Astrocyte (in vitro differentiated cells and primary cell): Measurements from ENCODE around the gene NABP2. TPM values are rescaled to one million over a fixed set of nuclear protein-coding genes. Genes with fewer than 3 reads are reported as not detected.

Source experiments
- DNase-seq: peaks from one replicate; pipeline ENCODE4 v3.0.0-alpha.2; 2010; ENCODE audit warnings: low read depth
- FAIRE-seq: peaks from 2 replicates; lab custom pipeline; 2011; peaks lifted over from hg19 to GRCh38; lab: Jason Lieb, UNC
- H2AFZ ChIP-seq: 2 replicates; pipeline ENCODE4 v1.6.0; 2012; ENCODE audit warnings: low read depth, low read length, inconsistent platforms
- H3K27ac ChIP-seq: 2 replicates; pipeline ENCODE4 v1.5.1; 2011; ENCODE audit warnings: low read depth, low read length, inconsistent platforms
- H3K27me3 ChIP-seq: 2 replicates; pipeline ENCODE4 v1.6.0; 2011; ENCODE audit warnings: low read length, inconsistent platforms; ENCODE audit not compliant: insufficient read depth
- H3K36me3 ChIP-seq: 2 replicates; pipeline ENCODE4 v1.5.1; 2011; ENCODE audit warnings: low read length, inconsistent platforms; ENCODE audit not compliant: insufficient read depth
- H3K4me1 ChIP-seq: 2 replicates; pipeline ENCODE4 v1.5.1; 2011; ENCODE audit warnings: low read length, inconsistent platforms; ENCODE audit not compliant: insufficient read depth
- H3K4me2 ChIP-seq: 2 replicates; pipeline ENCODE4 v1.6.0; 2012; ENCODE audit warnings: low read length, inconsistent platforms
- H3K4me3 ChIP-seq: 2 replicates; pipeline ENCODE4 v1.5.1; 2011; ENCODE audit warnings: low read depth, mild to moderate bottlenecking, low read length, inconsistent platforms; ENCODE audit not compliant: insufficient read depth
- H3K79me2 ChIP-seq: 2 replicates; pipeline ENCODE4 v1.6.0; 2012; ENCODE audit warnings: mild to moderate bottlenecking, low read length, inconsistent platforms; ENCODE audit not compliant: insufficient read depth
- H3K9ac ChIP-seq: 2 replicates; pipeline ENCODE4 v1.6.0; 2012; ENCODE audit warnings: mild to moderate bottlenecking, low read length, inconsistent platforms
- H3K9me3 ChIP-seq: 2 replicates; pipeline ENCODE4 v1.5.1; 2012; ENCODE audit warnings: low read depth, mild to moderate bottlenecking, low read length, inconsistent platforms; ENCODE audit not compliant: insufficient read depth
- H4K20me1 ChIP-seq: 2 replicates; pipeline ENCODE4 v1.6.0; 2012; ENCODE audit warnings: low read length, inconsistent platforms; ENCODE audit not compliant: insufficient read depth
- H3K27ac Mint-ChIP-seq: one replicate; pipeline ENCODE4 v1.8.0; 2021; ENCODE audit warnings: mild to moderate bottlenecking, mixed read lengths; ENCODE audit not compliant: unreplicated experiment
- H3K27me3 Mint-ChIP-seq: one replicate; pipeline ENCODE4 v1.8.0; 2021; ENCODE audit warnings: low read depth, mixed read lengths; ENCODE audit not compliant: unreplicated experiment
- H3K36me3 Mint-ChIP-seq: one replicate; pipeline ENCODE4 v1.8.0; 2021; ENCODE audit warnings: low read depth, mixed read lengths; ENCODE audit not compliant: unreplicated experiment
- H3K4me1 Mint-ChIP-seq: one replicate; pipeline ENCODE4 v1.8.0; 2021; ENCODE audit warnings: low read depth, mixed read lengths; ENCODE audit not compliant: unreplicated experiment
- H3K4me3 Mint-ChIP-seq: one replicate; pipeline ENCODE4 v1.8.0; 2021; ENCODE audit warnings: mild to moderate bottlenecking, moderate library complexity, mixed read lengths; ENCODE audit not compliant: unreplicated experiment
- H3K9me3 Mint-ChIP-seq: one replicate; pipeline ENCODE4 v1.8.0; 2021; ENCODE audit warnings: mild to moderate bottlenecking, mixed read lengths; ENCODE audit not compliant: unreplicated experiment
- EZH2 ChIP-seq: IDR thresholded peaks from 2 replicates; pipeline ENCODE4 v1.6.1; 2012; ENCODE audit warnings: mild to moderate bottlenecking, low read length, inconsistent platforms; ENCODE audit not compliant: insufficient read depth
- total RNA-seq: library from RNA; stranded (reverse); gene quantifications from 2 replicates; pipeline ENCODE4 v1.2.1, GENCODE V29; 2021
- TF ChIP-seq, protein P1 (sequence below): IDR thresholded peaks from 2 replicates; pipeline ENCODE4 v1.5.1; 2011; ENCODE audit warnings: low read depth, mild to moderate bottlenecking, inconsistent platforms, low read length, moderate library complexity; ENCODE audit not compliant: insufficient read depth

Gene NABP2
- total RNA-seq, 1 donor from 2014 or later, result 29.1 TPM

DNA sequence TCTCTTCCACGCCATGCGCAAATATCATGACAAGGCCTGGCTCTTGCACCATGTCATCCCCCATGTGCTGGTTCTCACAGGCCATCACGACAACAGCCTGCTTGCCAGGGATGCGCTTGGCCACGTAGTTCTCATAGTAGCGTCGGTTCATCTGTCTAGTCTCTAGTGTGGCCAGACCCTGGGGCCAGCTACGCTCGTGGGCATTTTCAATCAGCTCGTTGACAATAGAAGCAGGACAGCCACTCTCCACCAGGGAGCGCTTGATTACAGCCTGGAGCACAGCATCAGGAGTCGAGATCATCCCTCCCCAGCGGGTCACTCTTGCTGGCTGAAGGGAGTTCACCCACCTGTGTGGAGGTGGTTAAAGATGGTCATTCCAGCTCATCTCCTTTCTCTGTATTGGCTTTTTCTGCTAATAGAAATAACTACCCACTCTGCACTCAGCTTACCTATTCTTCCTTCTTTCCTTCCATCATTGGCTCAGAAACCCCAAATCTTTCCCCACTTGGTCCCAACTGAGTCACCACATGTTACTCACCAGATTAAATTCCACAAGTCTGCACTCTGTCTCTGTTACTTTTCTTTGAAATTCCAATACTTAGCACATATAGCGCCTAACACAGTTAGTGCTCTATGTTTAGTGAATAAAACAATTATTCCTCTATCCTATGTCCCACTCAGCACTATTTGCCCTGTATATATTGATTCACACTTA lies 17.5 kb upstream of the NABP2 start:
- Histone ChIP-seq H3K27me3 (no peaks in the 10 kb centered on the region), H3K27ac (no peak overlapping the region), H3K9me3 (no peaks in the 10 kb centered on the region), H3K36me3 (peaks cover 52% of the 10 kb centered on the region), H3K4me3 (no peak overlapping the region), H3K79me2 (no peaks in the 10 kb centered on the region), H3K4me1 (peaks cover 8% of the 10 kb centered on the region), H3K4me2 (no peak overlapping the region), H3K9ac (no peak overlapping the region), H2AFZ (no peak overlapping the region), H4K20me1 (peaks cover 31% of the 10 kb centered on the region)
- Mint-ChIP-seq H3K27me3 (no peaks in the 10 kb centered on the region), H3K36me3 (peaks cover 29% of the 10 kb centered on the region), H3K4me3 (peak overlapping the region; percentile 6), H3K9me3 (no peaks in the 10 kb centered on the region), H3K4me1 (peaks cover 13% of the 10 kb centered on the region), H3K27ac (no peak overlapping the region)
- FAIRE-seq (no peak), DNase-seq (peak; percentile 31)
- TF ChIP-seq, protein P1, sequence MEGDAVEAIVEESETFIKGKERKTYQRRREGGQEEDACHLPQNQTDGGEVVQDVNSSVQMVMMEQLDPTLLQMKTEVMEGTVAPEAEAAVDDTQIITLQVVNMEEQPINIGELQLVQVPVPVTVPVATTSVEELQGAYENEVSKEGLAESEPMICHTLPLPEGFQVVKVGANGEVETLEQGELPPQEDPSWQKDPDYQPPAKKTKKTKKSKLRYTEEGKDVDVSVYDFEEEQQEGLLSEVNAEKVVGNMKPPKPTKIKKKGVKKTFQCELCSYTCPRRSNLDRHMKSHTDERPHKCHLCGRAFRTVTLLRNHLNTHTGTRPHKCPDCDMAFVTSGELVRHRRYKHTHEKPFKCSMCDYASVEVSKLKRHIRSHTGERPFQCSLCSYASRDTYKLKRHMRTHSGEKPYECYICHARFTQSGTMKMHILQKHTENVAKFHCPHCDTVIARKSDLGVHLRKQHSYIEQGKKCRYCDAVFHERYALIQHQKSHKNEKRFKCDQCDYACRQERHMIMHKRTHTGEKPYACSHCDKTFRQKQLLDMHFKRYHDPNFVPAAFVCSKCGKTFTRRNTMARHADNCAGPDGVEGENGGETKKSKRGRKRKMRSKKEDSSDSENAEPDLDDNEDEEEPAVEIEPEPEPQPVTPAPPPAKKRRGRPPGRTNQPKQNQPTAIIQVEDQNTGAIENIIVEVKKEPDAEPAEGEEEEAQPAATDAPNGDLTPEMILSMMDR, result peak; percentile 51
- TF ChIP-seq EZH2, result no peak

DNA sequence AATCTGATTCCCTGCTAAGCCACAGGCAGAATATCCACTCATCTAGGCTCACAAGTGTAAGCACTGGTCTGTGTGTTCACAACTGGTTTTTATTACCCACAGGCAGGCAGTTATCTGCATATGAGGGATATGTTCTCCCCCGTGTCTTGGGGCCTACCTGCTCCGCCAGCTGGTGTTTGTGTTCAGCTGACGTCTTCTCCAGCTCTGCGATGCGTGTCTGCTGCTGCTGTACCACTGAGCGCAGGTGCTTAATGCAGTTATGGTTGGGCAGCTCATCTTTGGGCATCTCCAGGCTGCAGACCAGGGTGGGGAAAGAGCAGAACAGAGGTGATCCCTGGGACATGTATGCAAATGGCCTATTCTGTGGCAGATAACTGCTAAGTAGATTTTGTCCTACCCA lies 16.1 kb upstream of the NABP2 start:
- H3K9ac ChIP-seq, result no peak overlapping the region
- FAIRE-seq (no peak), DNase-seq (no peak)
- no peaks in the 10 kb centered on the region for H3K9me3 ChIP-seq
- no peak overlapping the region for H3K4me3 ChIP-seq
- TF ChIP-seq, protein P1, result no peak
- no peak for TF ChIP-seq EZH2
- H3K27me3 ChIP-seq, result no peaks in the 10 kb centered on the region
- Mint-ChIP-seq H3K9me3 (no peaks in the 10 kb centered on the region), H3K27ac (no peak overlapping the region), H3K4me1 (peaks cover 13% of the 10 kb centered on the region), H3K36me3 (peaks cover 33% of the 10 kb centered on the region), H3K4me3 (no peak overlapping the region), H3K27me3 (no peaks in the 10 kb centered on the region)
- peaks cover 8% of the 10 kb centered on the region for H3K4me1 ChIP-seq
- peaks cover 64% of the 10 kb centered on the region for H3K36me3 ChIP-seq
- H2AFZ ChIP-seq, result no peak overlapping the region
- no peak overlapping the region for H3K27ac ChIP-seq
- peaks cover 36% of the 10 kb centered on the region for H4K20me1 ChIP-seq
- no peak overlapping the region for H3K4me2 ChIP-seq
- no peaks in the 10 kb centered on the region for H3K79me2 ChIP-seq

DNA sequence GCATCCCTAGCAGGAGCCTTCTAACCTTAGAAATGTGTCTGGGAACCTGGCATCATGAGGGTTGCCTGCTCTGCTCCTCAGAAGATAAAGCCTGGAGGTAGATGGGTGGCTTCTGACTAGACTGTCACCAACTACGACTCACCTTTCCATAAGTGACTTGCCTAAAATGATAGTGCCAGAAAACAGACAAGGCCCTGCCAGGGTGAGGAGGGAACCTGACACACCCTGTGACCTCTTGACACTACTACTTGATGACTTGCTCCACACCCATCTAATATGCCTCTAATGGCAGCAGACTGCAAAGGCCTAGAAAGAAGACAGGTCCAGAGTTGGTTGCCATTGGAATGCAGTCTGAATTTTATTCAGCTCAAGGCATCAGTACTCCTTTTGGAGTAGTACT lies 11.8 kb upstream of the NABP2 start:
- H3K4me1 ChIP-seq, result peaks cover under 1% of the 10 kb centered on the region
- Mint-ChIP-seq H3K27me3 (no peaks in the 10 kb centered on the region), H3K4me1 (peaks cover 5% of the 10 kb centered on the region), H3K4me3 (no peak overlapping the region), H3K27ac (no peak overlapping the region), H3K36me3 (peaks cover 28% of the 10 kb centered on the region), H3K9me3 (no peaks in the 10 kb centered on the region)
- no peaks in the 10 kb centered on the region for H3K9me3 ChIP-seq
- H4K20me1 ChIP-seq, result peaks cover 26% of the 10 kb centered on the region
- no peak for DNase-seq
- H3K36me3 ChIP-seq, result peaks cover 51% of the 10 kb centered on the region
- H2AFZ ChIP-seq, result no peak overlapping the region
- H3K9ac ChIP-seq, result no peak overlapping the region
- no peak for FAIRE-seq
- H3K4me2 ChIP-seq, result no peak overlapping the region
- H3K27me3 ChIP-seq, result no peaks in the 10 kb centered on the region
- TF ChIP-seq, protein P1, result no peak
- no peak for TF ChIP-seq EZH2
- H3K4me3 ChIP-seq, result no peak overlapping the region
- no peak overlapping the region for H3K27ac ChIP-seq
- H3K79me2 ChIP-seq, result peaks cover 16% of the 10 kb centered on the region
